Endodermal cell (in vitro differentiated cells): ENCODE data around the gene COX14. TPM values are rescaled to one million over a fixed set of nuclear protein-coding genes. Genes with fewer than 3 reads are reported as not detected.
A peak's percentile ranks its signal among the peaks of the same experiment; 100 is the strongest.

Source experiments
- DNase-seq: peaks from one replicate; pipeline ENCODE4 v3.0.0-alpha.2; 2017
- H3K27ac ChIP-seq: 2 replicates; pipeline ENCODE4 v1.5.1; 2013; ENCODE audit warnings: mild to moderate bottlenecking, low read depth, low read length, moderate library complexity
- H3K27me3 ChIP-seq: 2 replicates; pipeline ENCODE4 v1.6.1; 2013; ENCODE audit warnings: mild to moderate bottlenecking, low read length, moderate library complexity; ENCODE audit not compliant: insufficient read depth, control insufficient read depth, poor library complexity, severe bottlenecking
- H3K36me3 ChIP-seq: 2 replicates; pipeline ENCODE4 v1.7.0; 2013; ENCODE audit warnings: mild to moderate bottlenecking, low read length, moderate library complexity; ENCODE audit not compliant: control insufficient read depth, insufficient read depth
- H3K4me1 ChIP-seq: one replicate; pipeline ENCODE4 v1.7.0; 2013; ENCODE audit warnings: low read length; ENCODE audit not compliant: control insufficient read depth, insufficient read depth
- H3K4me3 ChIP-seq: 2 replicates; pipeline ENCODE4 v1.5.1; 2013; ENCODE audit warnings: mild to moderate bottlenecking, low read length, moderate library complexity
- H3K9ac ChIP-seq: 2 replicates; pipeline ENCODE4 v1.6.1; 2013; ENCODE audit warnings: mild to moderate bottlenecking, low read length, moderate library complexity; ENCODE audit not compliant: poor library complexity, severe bottlenecking; ENCODE audit errors: extremely low read depth
- H3K9me3 ChIP-seq: 2 replicates; pipeline ENCODE4 v1.6.1; 2013; ENCODE audit warnings: mild to moderate bottlenecking, low read length, moderate library complexity; ENCODE audit not compliant: control insufficient read depth
- H3K27ac Mint-ChIP-seq: 2 replicates; pipeline ENCODE4 v1.8.0; 2020; ENCODE audit warnings: mixed read lengths
- H3K27me3 Mint-ChIP-seq: 2 replicates; pipeline ENCODE4 v1.8.0; 2021; ENCODE audit warnings: mild to moderate bottlenecking, mixed read lengths; ENCODE audit not compliant: insufficient read depth
- H3K36me3 Mint-ChIP-seq: 2 replicates; pipeline ENCODE4 v1.8.0; 2020; ENCODE audit warnings: low read depth, mixed read lengths
- H3K4me1 Mint-ChIP-seq: 2 replicates; pipeline ENCODE4 v1.8.0; 2020; ENCODE audit warnings: mixed read lengths
- H3K4me3 Mint-ChIP-seq: 2 replicates; pipeline ENCODE4 v1.8.0; 2020; ENCODE audit warnings: mild to moderate bottlenecking, moderate library complexity, mixed read lengths
- H3K9me3 Mint-ChIP-seq: 2 replicates; pipeline ENCODE4 v1.8.0; 2020; ENCODE audit warnings: mild to moderate bottlenecking, mixed read lengths
- CTCF ChIP-seq: fragments of 200-600 bp; sonication (generic); conservative IDR thresholded peaks from 2 replicates; pipeline ENCODE4 v1.5.0; 2021; ENCODE audit warnings: antibody characterized with exemption, mild to moderate bottlenecking
- WGBS, 2 experiments: methylation state at CpG; one replicate each; pipeline versions ENCODE4 v1.1.5 to v1.1.7; 2013; ENCODE audit warnings: missing lambda C conversion rate in 2 of 2, mixed read lengths in 1 of 2; ENCODE audit not compliant: insufficient coverage in 1 of 2, insufficient read length in 1 of 2; 5-methylcytosine and 5-hydroxymethylcytosine counted together
- total RNA-seq, 2 donors: library from RNA; stranded (reverse); fragmentation: NEBNext Ultra II Directional in 1 of 2; extraction: Animal tissue kit (Norgen Biotek cat#: 25700) in 1 of 2; gene quantifications; 2 replicates in 1 of 2; 3 replicates in 1 of 2; pipeline ENCODE4 v1.2.1, GENCODE V29; 2021

COX14 gene
- total RNA-seq, 2 donors from 2014 or later, result 26.0 to 26.7 TPM

DNA sequence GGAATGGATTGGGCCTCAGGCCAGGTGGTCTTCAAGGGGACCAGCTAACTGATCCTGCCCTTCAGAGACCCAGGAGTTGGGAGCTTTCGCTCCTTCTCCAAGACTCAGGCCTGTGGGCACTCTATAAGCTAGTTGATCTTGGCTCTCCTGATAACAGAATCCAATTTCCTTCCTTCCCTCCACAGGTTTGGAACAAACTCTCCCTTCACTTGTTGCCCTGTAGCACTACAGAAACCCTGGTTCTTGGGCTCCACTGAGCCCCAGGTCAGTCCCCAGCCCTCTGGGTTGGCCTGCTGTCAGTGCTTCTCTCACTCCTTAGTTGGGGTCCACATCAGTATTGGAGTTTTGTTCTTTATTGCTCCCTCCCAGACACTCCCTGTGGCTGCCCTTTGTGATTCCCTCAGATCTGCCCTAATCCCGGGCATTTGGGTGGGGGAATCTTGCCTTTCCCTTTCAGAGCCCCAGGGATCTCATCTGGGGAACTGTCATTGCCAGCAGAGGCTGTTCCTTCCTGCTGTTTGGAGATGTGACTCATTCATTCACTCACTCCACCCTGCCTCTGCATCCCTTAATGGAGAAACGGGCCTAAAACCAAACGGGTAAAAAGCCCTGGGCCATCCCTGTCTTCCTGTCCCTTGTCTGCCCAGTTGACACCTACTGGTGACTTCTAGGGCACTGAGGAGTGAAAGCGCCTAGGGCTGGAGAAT is 12.6 kb upstream of the COX14 start:
- Histone ChIP-seq H3K9me3 (no peaks in the 10 kb centered on the region), H3K4me3 (no peak overlapping the region), H3K27me3 (no peaks in the 10 kb centered on the region), H3K27ac (no peak overlapping the region), H3K9ac (no peak overlapping the region), H3K4me1 (no peaks in the 10 kb centered on the region), H3K36me3 (peaks cover 68% of the 10 kb centered on the region)
- H3K4me3 Mint-ChIP-seq, result no peak overlapping the region
- H3K27ac Mint-ChIP-seq, result no peak overlapping the region
- peaks cover 13% of the 10 kb centered on the region for H3K4me1 Mint-ChIP-seq
- H3K9me3 Mint-ChIP-seq, result no peaks in the 10 kb centered on the region
- no peak for DNase-seq
- TF ChIP-seq CTCF, result no peak
- H3K27me3 Mint-ChIP-seq, result no peaks in the 10 kb centered on the region
- WGBS, 2 experiments, result 86 to 87% methylated on average over 5 of the region's 5 CpGs
- peaks cover 70% of the 10 kb centered on the region for H3K36me3 Mint-ChIP-seq

GRCh38 chr12:50100561-50100960 is 11.5 kb upstream of the COX14 start:
- Mint-ChIP-seq H3K4me3 (no peak overlapping the region), H3K27ac (no peak overlapping the region), H3K4me1 (peaks cover 15% of the 10 kb centered on the region), H3K27me3 (peaks cover 3% of the 10 kb centered on the region), H3K36me3 (peaks cover 60% of the 10 kb centered on the region), H3K9me3 (no peaks in the 10 kb centered on the region)
- WGBS, 2 experiments, result 86 to 93% methylated on average over 1 to 3 of the region's 3 CpGs
- Histone ChIP-seq H3K9me3 (no peaks in the 10 kb centered on the region), H3K36me3 (peaks cover 57% of the 10 kb centered on the region), H3K27ac (no peak overlapping the region), H3K4me3 (no peak overlapping the region), H3K27me3 (no peaks in the 10 kb centered on the region), H3K9ac (no peak overlapping the region), H3K4me1 (no peaks in the 10 kb centered on the region)
- no peak for DNase-seq
- no peak for TF ChIP-seq CTCF

DNA sequence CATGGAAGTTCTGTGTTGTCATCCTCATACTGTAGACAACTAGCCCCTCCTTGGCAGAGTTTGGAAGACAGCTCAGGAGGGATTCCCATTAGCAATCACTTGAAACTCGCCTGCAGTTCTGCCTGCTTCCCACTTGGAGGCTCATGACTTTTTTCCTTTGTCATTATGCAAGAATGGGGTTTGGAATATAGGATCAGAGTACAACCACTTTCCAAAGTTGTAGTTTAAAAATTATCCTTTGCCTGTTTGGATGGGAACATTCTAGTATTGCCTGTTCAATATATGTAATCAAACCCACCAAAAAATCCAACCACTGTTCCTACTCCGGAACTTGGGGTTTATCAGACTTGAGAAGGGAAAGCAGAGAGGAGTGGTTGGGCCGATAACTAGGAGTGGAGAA is 10.4 kb upstream of the COX14 start:
- H3K27me3 ChIP-seq, result no peaks in the 10 kb centered on the region
- peaks cover 46% of the 10 kb centered on the region for H3K36me3 ChIP-seq
- peak overlapping the region; percentile 83 for H3K27ac Mint-ChIP-seq
- H3K4me1 Mint-ChIP-seq, result peaks cover 15% of the 10 kb centered on the region
- TF ChIP-seq CTCF, result peak; percentile 72
- no peaks in the 10 kb centered on the region for H3K9me3 ChIP-seq
- DNase-seq, result peak; percentile 83
- H3K36me3 Mint-ChIP-seq, result peaks cover 49% of the 10 kb centered on the region
- peaks cover 5% of the 10 kb centered on the region for H3K27me3 Mint-ChIP-seq
- WGBS, 2 experiments, result 70% methylated on average over 3 of the region's 3 CpGs; no CpG with 5 or more reads in 1 of the 2 experiments
- no peak overlapping the region for H3K27ac ChIP-seq
- H3K9ac ChIP-seq, result no peak overlapping the region
- no peaks in the 10 kb centered on the region for H3K4me1 ChIP-seq
- no peaks in the 10 kb centered on the region for H3K9me3 Mint-ChIP-seq
- no peak overlapping the region for H3K4me3 Mint-ChIP-seq
- H3K4me3 ChIP-seq, result no peak overlapping the region
